Astrocyte of the spinal cord (primary cell): ENCODE measurements around the gene ZFP62.

Source experiments
- DNase-seq: peaks from one replicate; pipeline ENCODE4 v3.0.0; 2011; ENCODE audit warnings: low read depth, low spot score
- H3K4me3 ChIP-seq: 2 replicates; pipeline ENCODE4 v1.5.1; 2011; ENCODE audit warnings: low read depth, mild to moderate bottlenecking, low read length, moderate library complexity
- in situ Hi-C: cut with HindIII; loops from 2 replicates; pipeline ENCODE4 v1.10.0; 2017; ENCODE audit warnings: low sequenced_read_pairs
- TF ChIP-seq, protein P1 (sequence below): IDR thresholded peaks from 2 replicates; pipeline ENCODE4 v1.5.1; 2012; ENCODE audit warnings: low read depth, mild to moderate bottlenecking, low read length, inconsistent platforms

ZFP62 gene

DNA sequence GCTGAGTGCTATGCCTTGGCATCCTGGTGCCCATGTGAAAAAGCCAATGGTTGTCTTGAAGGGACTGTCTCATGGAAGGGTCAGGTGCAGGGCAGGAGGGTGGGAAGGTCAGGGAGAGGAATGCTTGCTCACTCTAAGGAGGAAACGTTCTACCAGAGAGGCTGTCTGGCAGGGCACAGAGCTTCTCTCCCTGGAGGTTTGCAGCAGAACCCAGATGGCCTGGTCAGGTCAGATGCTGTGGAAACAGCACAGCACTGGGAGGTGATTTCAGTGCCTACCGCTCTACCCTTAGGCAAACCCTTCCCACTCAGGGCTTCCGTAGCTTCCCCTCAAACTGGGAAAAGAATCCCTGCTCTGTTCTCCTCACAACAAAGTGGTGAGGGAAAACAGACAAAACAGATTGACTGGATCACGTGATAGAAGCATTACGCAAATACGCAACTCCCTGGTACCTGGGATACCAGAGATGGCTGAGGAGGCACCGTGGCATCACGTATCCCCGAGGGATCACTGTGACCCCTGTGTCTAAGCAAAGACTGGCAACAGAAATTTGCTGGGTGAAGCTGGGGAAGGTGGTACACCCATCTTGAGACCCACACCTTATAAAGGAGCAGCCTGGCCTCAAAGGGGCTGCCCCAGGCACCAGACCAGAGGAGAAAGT is 54.6 kb downstream of the ZFP62 start:
- DNase-seq: no peak
- TF ChIP-seq, protein P1, sequence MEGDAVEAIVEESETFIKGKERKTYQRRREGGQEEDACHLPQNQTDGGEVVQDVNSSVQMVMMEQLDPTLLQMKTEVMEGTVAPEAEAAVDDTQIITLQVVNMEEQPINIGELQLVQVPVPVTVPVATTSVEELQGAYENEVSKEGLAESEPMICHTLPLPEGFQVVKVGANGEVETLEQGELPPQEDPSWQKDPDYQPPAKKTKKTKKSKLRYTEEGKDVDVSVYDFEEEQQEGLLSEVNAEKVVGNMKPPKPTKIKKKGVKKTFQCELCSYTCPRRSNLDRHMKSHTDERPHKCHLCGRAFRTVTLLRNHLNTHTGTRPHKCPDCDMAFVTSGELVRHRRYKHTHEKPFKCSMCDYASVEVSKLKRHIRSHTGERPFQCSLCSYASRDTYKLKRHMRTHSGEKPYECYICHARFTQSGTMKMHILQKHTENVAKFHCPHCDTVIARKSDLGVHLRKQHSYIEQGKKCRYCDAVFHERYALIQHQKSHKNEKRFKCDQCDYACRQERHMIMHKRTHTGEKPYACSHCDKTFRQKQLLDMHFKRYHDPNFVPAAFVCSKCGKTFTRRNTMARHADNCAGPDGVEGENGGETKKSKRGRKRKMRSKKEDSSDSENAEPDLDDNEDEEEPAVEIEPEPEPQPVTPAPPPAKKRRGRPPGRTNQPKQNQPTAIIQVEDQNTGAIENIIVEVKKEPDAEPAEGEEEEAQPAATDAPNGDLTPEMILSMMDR: no peak
- in situ Hi-C loops: no loop called here
- no peak overlapping the region for H3K4me3 ChIP-seq

DNA sequence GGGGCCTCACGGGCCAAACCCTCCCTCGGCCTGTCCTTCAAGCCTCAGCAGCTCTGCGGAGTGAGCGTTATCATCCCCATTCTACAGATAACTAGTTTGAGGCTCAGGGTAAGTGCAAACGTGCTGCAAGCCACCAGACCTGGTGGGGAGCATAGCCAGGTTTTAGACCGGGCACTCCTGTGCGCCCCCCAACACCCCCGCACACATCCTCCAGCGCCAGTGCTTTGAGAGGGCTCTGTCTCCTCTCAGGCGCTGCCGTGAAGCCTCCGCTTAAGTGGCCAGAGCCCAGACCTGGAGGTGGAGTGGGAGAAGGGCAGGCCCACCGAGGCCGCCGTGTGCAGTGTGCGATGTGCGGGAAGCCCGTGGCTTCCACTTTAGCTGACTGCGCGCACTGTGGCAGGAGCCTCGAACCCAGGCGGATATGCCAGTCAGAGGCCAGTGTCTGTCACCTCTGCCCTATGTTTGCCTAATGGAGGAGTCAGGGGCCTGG is 56.9 kb downstream of the ZFP62 start:
- H3K4me3 ChIP-seq: no peak overlapping the region
- TF ChIP-seq, protein P1: no peak
- in situ Hi-C loops: no loop called here
- DNase-seq: no peak

DNA sequence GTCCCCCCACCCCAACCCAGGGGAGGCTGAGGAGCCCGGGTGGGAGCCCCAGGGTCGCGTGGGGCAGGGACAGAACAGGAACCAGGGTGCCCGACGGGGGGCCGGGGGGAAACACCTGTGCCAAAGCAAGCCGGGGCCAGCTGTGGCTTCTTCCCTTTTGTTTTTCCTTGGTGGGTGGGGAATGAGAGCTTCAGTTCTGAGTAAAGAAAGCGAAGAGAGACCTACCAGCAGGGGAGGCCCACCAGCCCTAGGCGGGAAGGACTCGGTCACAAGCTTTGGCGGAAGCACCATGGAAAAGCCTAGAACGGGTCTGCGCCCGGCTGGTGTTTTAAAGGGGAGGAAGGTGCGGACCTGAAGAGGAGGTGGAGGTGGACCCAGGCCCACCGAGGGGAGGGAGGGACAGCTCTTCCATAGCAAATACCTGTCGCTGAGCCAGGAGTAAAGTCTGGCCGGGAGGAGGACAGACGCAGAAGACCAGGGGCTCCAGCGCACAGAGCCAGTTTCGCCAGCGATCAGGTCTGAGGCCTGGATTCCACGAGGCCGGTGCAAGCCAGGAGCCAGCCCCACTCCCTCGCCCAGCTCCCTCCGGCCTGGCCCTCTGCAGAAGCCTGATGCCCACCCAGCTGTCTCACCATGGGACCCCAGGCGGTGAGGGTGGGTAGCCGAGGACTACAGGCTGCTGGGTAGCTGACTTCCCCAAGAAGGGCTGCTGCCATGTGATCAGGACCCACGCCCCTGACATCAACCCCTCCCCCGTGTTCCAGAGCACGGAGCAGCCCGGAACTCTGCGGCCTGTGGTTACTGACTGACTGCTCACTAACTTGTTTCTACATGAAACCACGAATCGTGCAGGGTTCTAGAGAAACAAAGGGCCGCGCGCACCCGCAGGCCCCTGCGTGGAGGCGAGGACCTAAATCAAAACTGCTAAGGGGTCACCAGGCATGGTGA is 57.6 kb downstream of the ZFP62 start:
- in situ Hi-C loops: no loop called here
- TF ChIP-seq, protein P1: peak; percentile 13
- peak overlapping the region; percentile 79 for H3K4me3 ChIP-seq
- peak; percentile 43 for DNase-seq

DNA sequence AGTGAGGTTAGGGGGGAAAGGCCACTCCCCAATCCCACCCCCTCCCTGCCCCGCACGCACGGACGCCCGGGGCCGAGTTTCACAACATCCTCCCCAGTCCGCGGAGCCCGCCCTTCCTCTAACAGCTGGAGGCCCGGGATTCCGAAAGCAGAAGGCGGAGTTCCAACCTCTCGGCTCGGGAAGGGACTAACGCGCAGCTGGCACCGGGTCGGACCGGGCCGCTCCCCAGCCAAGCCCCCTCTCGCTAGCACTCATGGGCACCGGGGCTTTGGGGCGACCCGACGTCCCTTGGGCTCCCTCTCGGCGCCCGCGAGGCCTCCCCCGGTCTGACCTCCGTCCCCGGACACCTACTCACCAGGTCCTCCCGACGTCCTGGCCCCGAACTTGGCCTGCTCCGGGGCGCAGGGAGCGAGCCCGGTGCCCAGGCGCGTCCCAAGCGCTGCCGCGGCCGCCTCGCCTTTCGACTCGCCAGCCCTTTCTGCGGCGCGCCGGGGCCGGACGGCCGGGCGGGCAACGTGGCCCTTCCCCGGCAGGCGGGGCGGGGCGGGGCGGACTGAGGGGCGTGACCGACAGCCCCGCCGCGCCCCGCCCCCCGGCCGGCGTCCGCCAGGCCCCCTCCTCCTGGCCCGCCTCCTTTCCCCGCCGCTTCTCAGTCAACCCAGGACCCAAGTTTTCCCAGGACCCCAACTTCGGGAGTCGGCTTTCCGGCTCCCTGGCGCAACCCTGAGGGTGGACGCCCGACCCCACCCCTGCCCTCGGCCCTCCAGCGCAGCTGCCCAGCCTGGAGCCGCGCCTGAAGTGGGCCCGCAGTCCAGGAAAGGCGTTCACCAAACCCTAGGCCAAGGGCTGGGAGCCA is 58.5 kb downstream of the ZFP62 start, which contains the start of gene MGAT1:
Gene MGAT1 (minus strand): TSS at position 482 of the 856 bp plus-strand sequence. CDS start 9,835 bp downstream, outside the sequence.
- in situ Hi-C loops: no loop called here
- DNase-seq: peak; percentile 81
- TF ChIP-seq, protein P1: no peak
- peak within 1 kb of the TSS; percentile 79 for H3K4me3 ChIP-seq

DNA sequence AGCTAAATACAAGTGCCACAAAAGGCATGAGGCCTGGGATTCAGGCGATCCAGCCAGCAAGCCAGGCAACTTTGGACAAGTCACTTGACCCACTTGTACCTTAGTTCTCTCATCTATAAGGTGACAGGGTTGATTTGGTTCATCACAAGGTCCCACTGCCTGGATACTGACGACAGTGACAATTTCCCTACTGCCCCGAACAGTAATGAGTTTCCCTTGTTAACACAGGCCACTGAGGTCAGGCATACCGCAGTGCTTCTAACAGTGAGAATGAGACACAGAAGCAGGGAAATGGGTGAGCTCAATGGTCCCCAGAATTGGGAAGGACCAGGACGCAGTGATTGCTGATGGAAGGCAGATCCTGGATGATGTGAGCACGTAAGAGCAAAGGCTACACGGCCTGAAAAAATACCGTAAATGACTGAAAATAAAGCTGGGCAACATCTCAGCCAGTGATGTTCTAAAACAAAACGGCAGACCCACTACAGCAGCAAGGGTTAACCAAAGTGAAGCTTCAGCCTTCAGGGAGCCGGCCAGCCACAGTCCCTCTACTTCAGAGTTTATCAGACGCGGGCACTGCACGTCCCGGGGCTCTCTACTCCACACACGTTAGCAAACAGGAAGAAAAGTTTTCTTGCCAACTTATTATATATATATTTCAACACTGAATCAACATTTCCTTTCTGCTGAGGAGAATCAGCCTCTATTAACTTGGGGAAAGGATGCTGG is 59.3 kb downstream of the ZFP62 start:
- in situ Hi-C loops: no loop called here
- TF ChIP-seq, protein P1: no peak
- H3K4me3 ChIP-seq: peak overlapping the region; percentile 79
- DNase-seq: no peak
